BLaER1 (cell line): ENCODE results near the gene CUX1.

Source experiments
- H3K27ac ChIP-seq: shearing (Covaris generic); formaldehyde crosslinking; 2 replicates; pipeline ENCODE4 v1.8.1; 2022
- H3K27me3 ChIP-seq: shearing (Covaris generic); formaldehyde crosslinking; 2 replicates; pipeline ENCODE4 v1.8.1; 2022
- H3K36me3 ChIP-seq: shearing (Covaris generic); formaldehyde crosslinking; 2 replicates; pipeline ENCODE4 v1.8.1; 2022
- H3K4me1 ChIP-seq: shearing (Covaris generic); formaldehyde crosslinking; 2 replicates; pipeline ENCODE4 v1.8.1; 2022
- H3K4me2 ChIP-seq: shearing (Covaris generic); formaldehyde crosslinking; 2 replicates; pipeline ENCODE4 v1.8.1; 2022
- H3K4me3 ChIP-seq: shearing (Covaris generic); formaldehyde crosslinking; 2 replicates; pipeline ENCODE4 v1.8.1; 2022
- H3K9ac ChIP-seq: shearing (Covaris generic); formaldehyde crosslinking; 2 replicates; pipeline ENCODE4 v1.8.1; 2022
- H3K9me3 ChIP-seq: shearing (Covaris generic); formaldehyde crosslinking; 2 replicates; pipeline ENCODE4 v1.8.1; 2022
- H4K20me1 ChIP-seq: shearing (Covaris generic); formaldehyde crosslinking; 2 replicates; pipeline ENCODE4 v1.8.1; 2022
- Cebpa-rat ChIP-seq: shearing (Covaris generic); IDR thresholded peaks from 2 replicates; pipeline ENCODE4 v1.8.1; 2022

Gene CUX1

DNA sequence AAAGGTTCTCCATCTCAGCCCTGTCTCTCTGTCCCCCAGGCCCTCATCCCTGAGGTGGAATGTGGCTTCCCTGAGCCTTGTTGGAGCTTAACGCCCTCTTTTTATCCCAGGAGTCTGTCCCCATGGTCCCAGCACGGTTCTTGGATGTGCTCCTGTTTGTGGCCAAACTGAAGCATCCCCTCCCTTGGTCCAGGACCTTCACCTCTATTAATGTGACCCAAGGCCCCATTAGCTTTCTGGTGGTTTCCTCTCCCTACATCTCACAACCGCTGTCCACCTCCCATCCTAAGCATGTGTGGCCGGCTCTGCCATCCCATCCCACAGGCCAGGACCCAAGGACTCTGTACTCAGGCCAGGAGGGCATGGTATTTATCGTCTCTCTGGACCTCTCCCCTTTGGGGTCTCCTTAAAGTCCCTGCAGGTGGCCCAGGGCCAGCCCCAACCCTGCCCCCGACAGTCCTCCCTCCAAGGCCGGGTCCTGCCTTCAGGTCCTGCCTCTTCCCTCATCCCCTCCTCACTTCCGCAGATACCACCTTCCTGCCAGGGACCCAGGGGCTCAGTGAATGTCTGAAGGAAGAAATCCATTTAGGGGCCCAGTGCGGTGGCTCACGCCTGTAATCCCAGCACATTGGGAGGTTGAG lies 453.9 kb downstream of the CUX1 start:
- no peak overlapping the region for H3K4me3 ChIP-seq
- H3K4me1 ChIP-seq, result peaks cover 10% of the 10 kb centered on the region
- H4K20me1 ChIP-seq, result peaks cover 40% of the 10 kb centered on the region; the same call in 1 of the 2 replicates
- no peak overlapping the region for H3K9ac ChIP-seq
- H3K9me3 ChIP-seq, result no peaks in the 10 kb centered on the region
- TF ChIP-seq Cebpa-rat, result no peak
- 0 out of 2 replicates have a peak overlapping the region, but pooled peaks have one; percentile 4 for H3K27ac ChIP-seq
- no peak overlapping the region for H3K4me2 ChIP-seq
- no peaks in the 10 kb centered on the region for H3K27me3 ChIP-seq
- H3K36me3 ChIP-seq, result peaks cover 20% of the 10 kb centered on the region; the same call in 1 of the 2 replicates

DNA sequence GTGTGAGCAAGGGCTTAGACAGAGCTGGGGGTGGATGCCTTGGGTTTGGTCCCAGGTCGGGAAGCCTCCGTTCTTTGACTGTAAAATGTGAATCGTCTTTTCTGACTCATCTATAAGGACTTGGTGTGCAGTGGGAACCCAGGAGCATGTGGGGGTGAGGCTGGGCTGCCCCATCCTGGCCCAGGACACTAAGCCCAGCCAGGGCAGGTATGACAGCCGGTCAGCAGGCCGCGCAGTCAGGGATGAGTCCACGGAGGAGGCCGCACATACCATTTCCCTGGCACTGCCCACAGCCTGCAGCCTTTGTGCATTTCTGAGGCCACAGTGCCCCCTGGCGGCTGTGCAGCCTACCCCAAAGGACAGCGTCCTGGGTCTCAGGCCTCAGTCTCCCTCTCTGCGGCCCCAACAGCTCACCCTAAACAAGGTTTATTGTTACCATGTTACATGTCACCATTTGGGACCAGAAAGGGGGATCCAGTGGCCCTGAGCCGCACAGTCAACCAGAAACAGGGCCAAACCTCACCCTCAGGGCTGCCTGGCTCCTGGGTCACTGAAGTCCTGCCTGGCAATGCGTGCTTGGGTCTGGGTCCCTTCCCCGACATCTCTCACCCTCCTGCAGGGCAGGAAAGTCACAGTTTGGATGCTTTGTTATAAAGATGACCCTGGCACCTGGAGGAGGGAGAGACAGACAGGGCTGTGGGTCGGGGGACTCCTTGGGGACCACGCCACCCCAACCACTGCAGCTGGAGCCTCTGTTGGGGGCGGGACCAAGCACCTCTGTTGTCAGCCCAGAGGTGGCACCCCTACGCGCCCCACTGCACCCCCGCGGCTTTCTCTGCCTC lies 454.9 kb downstream of the CUX1 start:
- no peak for TF ChIP-seq Cebpa-rat
- no peak overlapping the region for H3K4me3 ChIP-seq
- no peaks in the 10 kb centered on the region for H3K27me3 ChIP-seq
- no peak overlapping the region for H3K9ac ChIP-seq
- H3K4me2 ChIP-seq, result peak overlapping the region; percentile 36; the same call in 1 of the 2 replicates
- peaks cover 20% of the 10 kb centered on the region; the same call in 1 of the 2 replicates for H3K36me3 ChIP-seq
- no peaks in the 10 kb centered on the region for H3K9me3 ChIP-seq
- peaks cover 10% of the 10 kb centered on the region for H3K4me1 ChIP-seq
- peak overlapping the region; percentile 39; the same call in 1 of the 2 replicates for H3K27ac ChIP-seq
- peaks cover 32% of the 10 kb centered on the region; the same call in 1 of the 2 replicates for H4K20me1 ChIP-seq

DNA sequence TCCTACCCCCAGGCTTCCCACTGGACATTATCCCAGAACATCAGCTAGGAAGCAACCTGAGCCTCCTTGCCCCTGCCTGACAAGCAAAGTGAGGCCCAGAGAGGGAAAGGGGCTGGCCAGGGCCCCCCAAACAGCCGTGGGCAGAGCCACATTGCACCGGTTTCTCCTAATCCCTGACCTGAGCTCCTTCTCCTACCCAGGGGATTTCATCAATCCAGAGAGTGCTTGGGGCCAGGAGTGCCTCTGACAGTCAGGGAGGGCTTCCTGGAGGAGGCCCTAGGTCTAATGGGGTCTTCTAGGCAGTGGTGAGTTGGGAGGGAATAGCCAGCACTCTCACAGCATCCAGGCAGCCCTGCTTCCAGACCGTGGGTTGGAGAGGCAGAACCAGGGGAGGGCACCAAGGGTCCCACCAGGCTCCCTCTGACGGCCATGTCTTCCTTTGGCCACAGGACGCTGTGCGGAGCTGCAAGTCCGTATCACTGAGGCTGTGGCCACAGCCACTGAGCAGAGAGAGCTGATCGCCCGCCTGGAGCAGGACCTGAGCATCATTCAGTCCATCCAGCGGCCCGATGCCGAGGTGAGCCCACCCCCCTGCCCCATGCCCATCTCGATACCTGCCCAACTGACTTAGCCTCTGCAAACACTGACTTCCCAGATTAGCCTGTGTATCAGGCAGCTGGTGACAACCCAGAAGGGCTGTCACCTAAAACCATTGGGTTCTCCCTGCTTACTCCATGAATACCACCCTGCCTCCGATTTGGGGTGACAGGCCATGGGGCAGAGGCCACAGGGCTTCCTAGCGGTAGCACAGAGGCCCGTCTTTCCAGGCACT lies 455.7 kb downstream of the CUX1 start:
- H3K4me1 ChIP-seq, result peaks cover 10% of the 10 kb centered on the region
- H3K27me3 ChIP-seq, result no peaks in the 10 kb centered on the region
- H3K27ac ChIP-seq, result peak overlapping the region; percentile 39; the same call in 1 of the 2 replicates
- H4K20me1 ChIP-seq, result peaks cover 25% of the 10 kb centered on the region; the same call in 1 of the 2 replicates
- H3K9me3 ChIP-seq, result no peaks in the 10 kb centered on the region
- no peak overlapping the region for H3K4me3 ChIP-seq
- H3K4me2 ChIP-seq, result peak overlapping the region; percentile 36; the same call in 1 of the 2 replicates
- no peak overlapping the region for H3K9ac ChIP-seq
- no peak for TF ChIP-seq Cebpa-rat
- H3K36me3 ChIP-seq, result peaks cover 20% of the 10 kb centered on the region; the same call in 1 of the 2 replicates

DNA sequence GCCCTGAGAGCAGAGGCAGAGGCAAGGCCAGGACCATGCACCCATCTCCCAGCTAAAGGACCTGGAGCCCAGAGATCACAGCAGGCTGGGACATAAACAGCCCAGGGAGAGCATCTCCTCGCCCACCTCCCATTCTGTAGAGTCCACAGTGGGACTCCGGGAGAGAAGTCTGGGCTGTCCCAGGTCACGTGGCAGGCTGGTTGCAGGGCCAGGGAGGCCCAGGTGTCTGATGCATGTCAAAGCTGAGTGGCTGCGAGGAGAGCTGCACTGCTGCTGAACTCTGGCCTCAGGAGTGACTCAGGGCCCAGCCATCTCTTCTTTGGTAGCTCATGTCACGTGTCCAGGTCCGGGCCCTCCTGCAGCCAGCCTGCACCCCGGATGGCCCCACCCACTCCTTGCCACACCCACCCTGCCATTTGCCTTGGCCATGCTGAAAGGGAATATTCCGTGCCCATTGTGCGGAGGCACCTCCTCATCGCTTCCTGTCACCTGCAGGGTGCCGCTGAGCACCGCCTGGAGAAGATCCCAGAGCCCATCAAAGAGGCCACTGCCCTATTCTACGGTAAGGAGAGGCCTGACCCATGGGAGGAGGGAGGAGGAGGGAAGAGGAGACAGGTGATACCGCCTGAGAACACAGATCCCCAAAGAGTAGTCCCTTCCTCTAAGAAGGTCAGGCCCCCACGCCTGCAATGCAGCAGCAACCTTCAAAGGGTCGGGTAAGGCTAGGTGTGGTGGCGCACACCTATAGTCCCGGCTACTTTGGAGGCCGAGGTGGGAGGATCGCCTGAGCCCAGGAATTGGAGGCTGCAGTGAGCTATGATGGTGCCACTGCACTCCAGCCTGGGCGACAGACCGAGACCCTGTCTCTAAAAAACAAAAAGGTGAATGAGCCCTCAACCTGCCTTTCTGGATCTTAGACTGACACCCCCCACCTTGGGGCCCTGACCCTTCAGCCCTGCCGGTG lies 456.6 kb downstream of the CUX1 start:
- Histone ChIP-seq H3K4me2 (no peak overlapping the region), H4K20me1 (peaks cover 21% of the 10 kb centered on the region; the same call in 1 of the 2 replicates), H3K9me3 (no peaks in the 10 kb centered on the region), H3K4me3 (no peak overlapping the region), H3K27me3 (no peaks in the 10 kb centered on the region), H3K27ac (0 out of 2 replicates have a peak overlapping the region, but pooled peaks have one; percentile 4), H3K36me3 (peaks cover 20% of the 10 kb centered on the region; the same call in 1 of the 2 replicates), H3K4me1 (peaks cover 16% of the 10 kb centered on the region), H3K9ac (no peak overlapping the region)
- no peak for TF ChIP-seq Cebpa-rat

DNA sequence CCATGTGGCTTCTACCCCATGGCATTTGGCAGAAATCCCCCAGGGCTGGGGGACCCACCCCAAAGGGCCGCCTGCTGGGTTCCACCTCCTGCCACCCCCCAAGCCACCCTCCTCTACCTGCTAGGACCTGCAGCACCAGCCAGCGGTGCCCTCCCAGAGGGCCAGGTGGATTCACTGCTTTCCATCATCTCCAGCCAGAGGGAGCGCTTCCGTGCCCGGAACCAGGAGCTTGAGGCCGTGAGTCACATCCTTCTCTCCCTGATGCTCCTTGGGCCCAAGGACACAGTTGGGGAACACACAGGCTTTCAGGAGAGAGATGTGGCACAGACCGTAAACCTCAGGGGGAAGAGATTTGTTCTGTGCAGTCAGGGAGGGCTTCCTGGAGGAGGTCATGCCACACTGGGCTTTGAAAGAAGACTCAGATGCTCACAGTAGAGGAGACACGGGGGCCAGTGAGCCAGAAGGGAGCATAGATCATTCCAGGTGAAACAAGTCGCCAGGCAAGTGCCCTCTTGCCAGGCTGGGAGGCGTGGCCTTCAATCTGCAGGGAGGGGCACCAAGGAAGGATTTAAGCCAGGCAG lies 457.8 kb downstream of the CUX1 start:
- Histone ChIP-seq H4K20me1 (peaks cover 17% of the 10 kb centered on the region; the same call in 1 of the 2 replicates), H3K4me1 (peaks cover 27% of the 10 kb centered on the region), H3K27me3 (no peaks in the 10 kb centered on the region), H3K4me3 (no peak overlapping the region), H3K9me3 (no peaks in the 10 kb centered on the region), H3K4me2 (no peak overlapping the region), H3K27ac (no peak overlapping the region), H3K9ac (no peak overlapping the region), H3K36me3 (peaks cover 20% of the 10 kb centered on the region; the same call in 1 of the 2 replicates)
- TF ChIP-seq Cebpa-rat, result no peak

DNA sequence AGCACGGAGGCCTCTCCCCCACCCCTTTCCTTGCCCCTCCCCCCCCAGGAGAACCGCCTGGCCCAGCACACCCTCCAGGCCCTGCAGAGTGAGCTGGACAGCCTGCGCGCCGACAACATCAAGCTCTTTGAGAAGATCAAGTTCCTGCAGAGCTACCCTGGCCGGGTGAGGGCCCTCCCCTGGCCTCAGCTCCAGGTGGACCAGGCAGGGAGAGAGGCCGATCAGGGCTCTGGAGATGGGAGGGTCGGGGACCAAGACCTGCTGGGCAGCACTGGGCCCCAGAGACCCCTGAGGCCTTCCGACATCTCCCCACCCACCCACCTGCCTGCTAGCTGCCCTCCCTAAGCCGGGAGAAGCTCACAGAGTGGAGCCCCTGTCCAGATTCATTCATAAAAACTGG lies 460.5 kb downstream of the CUX1 start:
- TF ChIP-seq Cebpa-rat, result no peak
- Histone ChIP-seq H3K4me1 (peaks cover 22% of the 10 kb centered on the region), H3K4me2 (no peak overlapping the region), H3K4me3 (no peak overlapping the region), H3K27me3 (no peaks in the 10 kb centered on the region), H3K36me3 (peaks cover 20% of the 10 kb centered on the region; the same call in 1 of the 2 replicates), H3K9me3 (no peaks in the 10 kb centered on the region), H3K9ac (no peak overlapping the region), H3K27ac (no peak overlapping the region), H4K20me1 (0 out of 2 replicates have a peak, but pooled peaks cover 4% of the 10 kb centered on the region)

DNA sequence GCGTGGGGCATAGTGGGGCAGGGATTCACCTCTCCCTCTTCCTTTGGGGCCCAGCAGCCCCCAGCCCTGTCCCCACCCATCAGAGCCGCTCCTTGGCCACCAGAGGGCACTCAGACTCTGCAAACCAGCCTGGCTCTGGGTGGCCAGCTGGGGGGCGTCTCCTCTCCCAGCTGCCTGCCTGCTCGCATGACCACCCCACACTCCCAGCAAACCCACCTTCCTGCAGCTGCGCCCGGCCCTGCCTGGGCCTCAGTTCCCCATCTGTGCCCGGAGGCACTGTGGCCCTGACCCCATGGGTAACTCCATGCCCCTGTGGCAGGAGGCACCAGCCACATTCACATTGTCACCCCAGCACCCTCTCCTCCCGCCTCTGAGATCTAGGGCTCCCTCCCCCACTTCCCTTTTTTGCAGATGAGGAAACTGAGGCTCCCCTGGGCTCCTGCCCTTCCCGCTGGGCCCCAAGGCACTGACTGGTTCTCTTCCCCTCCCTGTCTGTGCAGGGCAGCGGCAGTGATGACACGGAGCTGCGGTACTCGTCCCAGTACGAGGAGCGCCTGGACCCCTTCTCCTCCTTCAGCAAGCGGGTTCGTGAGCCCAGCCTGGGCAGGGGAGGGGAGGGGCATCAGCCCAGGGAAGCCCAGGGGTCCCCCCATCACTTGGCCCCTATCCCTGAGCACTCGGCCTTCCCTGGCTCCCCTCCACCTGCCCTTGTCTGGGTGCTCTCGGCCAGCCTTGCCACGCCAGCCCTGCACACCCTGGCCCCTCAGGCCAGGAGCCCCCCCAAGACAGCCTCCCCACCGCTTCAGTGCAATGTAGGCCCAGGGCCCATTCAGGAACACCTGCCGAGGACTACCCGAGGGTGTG lies 462.3 kb downstream of the CUX1 start:
- H3K27ac ChIP-seq, result peak overlapping the region; percentile 76
- peak overlapping the region; percentile 93 for H3K4me2 ChIP-seq

More for the DNA sequence above, 462.3 kb downstream of the CUX1 start:
- no peak for TF ChIP-seq Cebpa-rat
- Histone ChIP-seq H3K36me3 (peaks cover 7% of the 10 kb centered on the region; the same call in 1 of the 2 replicates), H3K27me3 (no peaks in the 10 kb centered on the region), H3K4me1 (peaks cover 39% of the 10 kb centered on the region), H3K9ac (peak overlapping the region; percentile 66), H4K20me1 (peaks cover 4% of the 10 kb centered on the region; the same call in 1 of the 2 replicates), H3K4me3 (peak overlapping the region; percentile 26), H3K9me3 (no peaks in the 10 kb centered on the region)
